A673 (cell line): Measurements from ENCODE around the gene ST13.

Experiments used
- CTCF ChIP-seq: fragments of 300-800, 200-600 bp; sonication (generic); conservative IDR thresholded peaks from 2 replicates; pipeline ENCODE4 v1.5.1; 2017; ENCODE audit warnings: low read depth, mild to moderate bottlenecking, antibody characterized with exemption, low read length, moderate library complexity, mixed read lengths
- EZH2 ChIP-seq: fragments of 200-600 bp; sonication (generic); IDR thresholded peaks from 2 replicates; pipeline ENCODE4 v1.6.1; 2017; ENCODE audit warnings: borderline replicate concordance, low read depth, mild to moderate bottlenecking, mixed read lengths, antibody characterized with exemption, low read length; ENCODE audit not compliant: poor library complexity, severe bottlenecking

GRCh38 chr22:40813912-40814315 is 42.5 kb downstream of the ST13 start:
- TF ChIP-seq CTCF, result no peak
- TF ChIP-seq EZH2, result no peak
